HUES64 (cell line): ENCODE measurements around the gene TGOLN2. TPM values are rescaled to one million over a fixed set of nuclear protein-coding genes. Genes with fewer than 3 reads are reported as not detected.
"Not testable (repeated sequence)": the region's sequence is repeated elsewhere in the genome, so short reads cannot be mapped to it uniquely, and the experiment has no call there.

Experiments
- H3K27ac ChIP-seq: 2 replicates; pipeline ENCODE4 v1.7.0; 2013; ENCODE audit warnings: low read depth, low read length, inconsistent platforms
- H3K27me3 ChIP-seq: 2 replicates; pipeline ENCODE4 v1.6.1; 2013; ENCODE audit warnings: mild to moderate bottlenecking, low read length; ENCODE audit not compliant: insufficient read depth
- H3K36me3 ChIP-seq: 2 replicates; pipeline ENCODE4 v1.6.1; 2013; ENCODE audit warnings: mild to moderate bottlenecking, low read length; ENCODE audit not compliant: insufficient read depth
- H3K4me1 ChIP-seq: 2 replicates; pipeline ENCODE4 v1.6.1; 2013; ENCODE audit warnings: mild to moderate bottlenecking, low read length, moderate library complexity; ENCODE audit not compliant: insufficient read depth
- H3K4me3 ChIP-seq: 2 replicates; pipeline ENCODE4 v1.5.1; 2013; ENCODE audit warnings: mild to moderate bottlenecking, low read length, moderate library complexity
- H3K9ac ChIP-seq: 2 replicates; pipeline ENCODE4 v1.6.1; 2013; ENCODE audit warnings: mild to moderate bottlenecking, low read depth, low read length
- H3K9me3 ChIP-seq: 2 replicates; pipeline ENCODE4 v1.6.1; 2013; ENCODE audit warnings: low read depth, low read length; ENCODE audit not compliant: insufficient read depth
- WGBS: fragments of 150-250, 120-280 bp; methylation state at CpG from one replicate; pipeline ENCODE4 v1.1.7; 2013; ENCODE audit warnings: missing lambda C conversion rate; 5-methylcytosine and 5-hydroxymethylcytosine counted together
- polyA plus RNA-seq, 2 experiments: library from polyadenylated mRNA; stranded (reverse); fragments of 50-300 nt; gene quantifications; one replicate each; pipeline ENCODE4 v1.2.3, GENCODE V29; 2013

Gene TGOLN2
- polyA plus RNA-seq (2013, experiment 1 of 2): 31.2 TPM
- 30.5 TPM for polyA plus RNA-seq (2013, experiment 2 of 2)

DNA sequence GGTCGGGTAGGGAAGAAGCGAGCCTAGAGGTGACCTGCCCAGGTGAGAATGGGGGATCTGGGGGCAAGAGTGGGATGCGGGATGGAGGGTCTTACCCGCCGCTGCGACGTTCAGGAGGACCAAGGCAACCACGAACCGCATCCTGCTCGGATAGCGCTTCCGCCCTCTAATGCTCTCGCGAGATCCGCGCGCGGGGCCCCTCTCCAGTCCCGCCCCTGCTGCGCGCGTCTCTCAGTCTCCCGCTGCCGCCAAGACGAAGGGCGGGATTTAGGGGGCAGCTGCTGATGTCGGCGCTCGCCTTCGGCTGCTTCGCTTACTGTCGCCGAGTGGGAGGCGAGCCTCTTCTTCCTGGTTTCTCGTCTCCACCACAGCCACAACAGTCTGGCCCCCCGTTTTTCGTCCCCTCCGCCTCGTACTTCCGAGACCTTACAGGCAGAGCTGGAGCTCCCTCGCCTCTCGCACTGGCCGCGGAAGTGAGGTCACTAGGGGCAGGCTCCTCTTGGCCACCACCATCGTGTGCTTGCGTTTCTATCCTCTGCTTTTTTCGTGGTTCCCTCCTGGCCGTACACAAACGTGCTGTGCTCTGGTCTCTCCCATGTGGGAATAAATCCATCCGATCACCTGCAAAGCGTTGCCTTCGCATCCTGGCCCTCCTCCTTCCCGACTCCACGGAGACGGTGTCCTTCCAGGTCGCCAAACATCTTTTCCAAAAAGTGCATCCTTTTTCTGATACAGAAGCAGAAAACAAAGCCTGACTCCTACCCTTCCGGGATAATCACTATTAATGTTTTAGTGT lies at the start of gene TGOLN2:
Gene TGOLN2 (minus strand): TSS at position 168 of the 796 bp plus-strand sequence. CDS start 27 bp downstream, at position 141.
- Histone ChIP-seq H3K9me3 (no peaks in the 10 kb centered on the region), H3K27me3 (no peaks in the 10 kb centered on the region), H3K4me3 (peak within 1 kb of the TSS; percentile 93), H3K27ac (peak within 1 kb of the TSS; percentile 96), H3K4me1 (peaks cover 22% of the 10 kb centered on the region), H3K36me3 (peaks cover 36% of the 10 kb centered on the region), H3K9ac (peak within 1 kb of the TSS; percentile 99)
- under 1% methylated on average over 57 of the region's 57 CpGs for WGBS

DNA sequence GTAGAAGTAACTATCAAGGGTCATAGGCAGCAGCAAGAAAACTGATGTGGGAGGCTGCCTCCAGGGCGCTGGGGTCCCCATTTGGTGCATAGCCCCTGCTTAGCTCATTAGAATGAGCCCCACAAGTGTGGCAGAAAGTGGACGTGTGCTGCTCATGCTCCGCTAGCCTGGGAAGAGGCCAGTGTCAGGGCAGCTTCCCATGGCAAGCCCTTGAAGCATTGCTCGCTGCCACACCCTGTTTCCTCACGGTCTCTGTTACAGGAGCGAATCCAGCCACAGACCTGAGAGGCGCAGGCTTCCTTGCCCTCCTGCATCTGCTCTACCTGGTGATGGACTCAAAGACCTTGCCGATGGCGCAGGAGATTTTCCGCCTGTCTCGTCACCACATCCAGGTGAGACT lies 49.3 kb upstream of the TGOLN2 start:
- WGBS: 94% methylated on average over 11 of the region's 11 CpGs
- no peak overlapping the region for H3K4me3 ChIP-seq
- no peak overlapping the region for H3K27ac ChIP-seq
- H3K4me1 ChIP-seq: no peaks in the 10 kb centered on the region
- peaks cover 17% of the 10 kb centered on the region for H3K9me3 ChIP-seq
- peaks cover 16% of the 10 kb centered on the region for H3K36me3 ChIP-seq
- H3K27me3 ChIP-seq: no peaks in the 10 kb centered on the region
- no peak overlapping the region for H3K9ac ChIP-seq

DNA sequence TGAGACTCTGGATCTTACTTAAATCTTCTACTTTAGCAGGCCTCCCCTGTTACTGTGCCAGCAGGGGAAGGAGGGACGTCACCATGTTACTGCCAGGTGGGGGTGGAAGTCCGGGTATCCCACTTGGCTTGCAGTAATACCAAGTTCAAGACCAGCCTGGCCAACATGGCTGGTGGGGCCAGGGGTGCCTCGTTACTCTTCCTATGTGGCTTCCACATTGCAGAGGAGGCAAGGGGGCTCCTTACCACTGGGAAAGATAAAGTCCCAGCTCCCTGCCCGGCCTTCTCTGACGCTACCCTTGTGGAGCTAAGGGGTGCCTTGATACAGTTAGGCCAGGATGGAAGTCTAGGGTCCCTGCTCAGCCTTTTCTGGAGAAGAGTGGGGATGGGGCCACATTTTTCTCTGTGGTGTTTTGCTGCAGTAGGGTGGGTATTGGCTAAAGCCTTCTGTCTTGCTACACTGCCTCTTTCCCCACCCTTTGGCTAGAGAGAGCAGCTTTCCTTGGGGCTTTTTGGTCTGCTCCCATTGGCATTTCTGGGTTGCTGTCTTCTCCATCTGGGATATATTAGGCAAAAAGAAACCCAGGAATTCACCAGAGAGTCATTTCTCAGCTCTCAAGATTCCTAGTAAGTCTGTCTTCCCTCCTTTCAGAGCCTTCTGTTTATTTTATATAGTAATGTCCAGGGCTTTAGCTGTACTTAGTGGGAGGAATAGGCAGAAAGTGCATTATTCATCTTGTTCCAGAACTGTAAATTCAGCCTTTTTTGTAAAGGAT lies 48.7 kb upstream of the TGOLN2 start:
- Histone ChIP-seq H3K4me3 (no peak overlapping the region), H3K4me1 (no peaks in the 10 kb centered on the region), H3K27me3 (no peaks in the 10 kb centered on the region), H3K36me3 (peaks cover 16% of the 10 kb centered on the region), H3K9me3 (peaks cover 17% of the 10 kb centered on the region), H3K9ac (no peak overlapping the region), H3K27ac (no peak overlapping the region)
- 90% methylated on average over 5 of the region's 5 CpGs for WGBS

DNA sequence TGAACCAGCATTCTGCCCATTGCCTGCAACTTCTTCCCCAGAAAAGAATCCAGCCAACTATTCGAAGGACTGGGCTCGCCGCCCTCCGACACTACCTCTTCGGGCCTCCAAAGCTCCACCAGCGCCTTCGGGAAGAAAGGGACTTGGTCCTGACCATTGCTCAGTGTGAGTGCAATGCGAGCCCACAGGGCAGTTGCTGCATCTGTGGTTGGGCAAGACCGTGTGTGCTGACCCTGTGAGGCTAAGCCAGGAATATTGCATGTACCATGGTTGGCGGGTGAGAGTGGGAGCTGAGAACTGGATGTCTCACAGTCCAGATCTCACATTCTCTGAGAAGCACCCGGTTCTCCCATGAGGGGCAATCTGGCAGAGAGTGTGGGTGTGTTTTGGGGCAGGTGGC lies 43.3 kb upstream of the TGOLN2 start:
- Histone ChIP-seq H3K4me1 (no peaks in the 10 kb centered on the region), H3K4me3 (no peak overlapping the region), H3K27me3 (no peaks in the 10 kb centered on the region), H3K9ac (no peak overlapping the region), H3K27ac (no peak overlapping the region), H3K9me3 (no peaks in the 10 kb centered on the region), H3K36me3 (peaks cover 2% of the 10 kb centered on the region; the same call in 1 of the 2 replicates)
- WGBS: 94% methylated on average over 11 of the region's 11 CpGs

DNA sequence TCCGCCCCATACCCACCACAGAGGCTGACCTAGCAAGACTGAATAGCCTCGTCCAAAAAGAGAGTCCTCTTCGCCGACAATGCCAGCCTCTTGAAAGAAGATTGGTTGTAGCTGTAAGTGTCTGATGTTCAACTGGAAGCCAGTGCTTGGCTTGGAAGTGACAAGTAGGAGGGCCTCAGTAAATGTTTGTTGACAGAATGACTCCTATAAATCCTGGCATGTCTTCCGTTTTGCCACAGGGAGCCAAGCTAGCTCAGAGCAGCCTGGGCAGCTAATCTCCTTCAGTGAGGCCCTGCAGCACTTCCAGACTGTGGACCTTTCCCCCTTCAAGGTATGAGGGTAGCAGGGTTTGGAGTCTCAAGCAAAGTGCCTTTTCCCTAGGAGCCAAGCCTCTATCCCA lies 41.7 kb upstream of the TGOLN2 start:
- 92% methylated on average over 5 of the region's 5 CpGs for WGBS
- Histone ChIP-seq H3K36me3 (peaks cover 2% of the 10 kb centered on the region; the same call in 1 of the 2 replicates), H3K27ac (no peak overlapping the region), H3K9ac (no peak overlapping the region), H3K4me1 (no peaks in the 10 kb centered on the region), H3K9me3 (no peaks in the 10 kb centered on the region), H3K4me3 (no peak overlapping the region), H3K27me3 (no peaks in the 10 kb centered on the region)

DNA sequence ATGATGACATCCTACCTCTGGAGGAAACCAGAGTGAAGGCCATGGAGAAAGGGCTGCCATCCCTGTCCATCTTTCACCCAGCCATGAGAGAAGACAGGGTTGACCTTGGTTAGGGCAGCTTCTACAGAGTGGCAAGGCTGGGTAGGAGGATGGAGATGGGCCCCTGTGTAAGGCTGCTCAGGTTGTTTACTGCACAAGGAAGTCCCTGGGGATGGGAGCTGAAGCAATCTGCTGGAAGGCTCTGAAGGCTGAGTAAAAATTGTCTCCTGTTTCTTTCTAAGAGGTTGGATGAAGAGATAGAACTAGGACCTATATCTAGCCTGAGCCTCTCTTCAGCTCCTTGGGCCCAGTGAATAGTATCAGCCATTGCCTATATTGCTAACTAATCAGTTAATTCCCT lies 41.1 kb upstream of the TGOLN2 start:
- Histone ChIP-seq H3K27ac (no peak overlapping the region), H3K4me1 (no peaks in the 10 kb centered on the region), H3K27me3 (no peaks in the 10 kb centered on the region), H3K9me3 (no peaks in the 10 kb centered on the region), H3K4me3 (no peak overlapping the region), H3K9ac (no peak overlapping the region), H3K36me3 (peaks cover 2% of the 10 kb centered on the region; the same call in 1 of the 2 replicates)

DNA sequence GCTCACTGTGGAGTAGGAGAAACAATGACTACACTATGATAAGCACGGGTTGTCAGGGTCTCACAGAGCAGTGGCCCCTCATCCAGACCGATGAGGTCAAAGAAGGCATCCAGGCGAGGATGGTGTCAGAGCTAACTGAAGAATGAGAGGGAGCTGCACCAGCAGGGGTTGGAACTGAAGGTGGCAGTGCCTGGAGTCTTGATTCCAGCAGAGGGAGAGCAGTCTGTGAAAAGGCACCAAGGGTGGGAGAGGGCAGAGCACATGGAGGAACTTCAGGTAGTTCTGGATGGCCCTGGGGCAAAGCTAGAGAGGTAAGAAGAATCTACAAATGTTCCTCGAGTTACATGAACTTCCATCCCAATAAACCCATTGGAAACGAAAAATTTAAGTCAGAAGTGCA lies 39.4 kb upstream of the TGOLN2 start:
- peaks cover 5% of the 10 kb centered on the region; the same call in 1 of the 2 replicates for H3K36me3 ChIP-seq
- no peaks in the 10 kb centered on the region for H3K27me3 ChIP-seq
- no peak overlapping the region for H3K9ac ChIP-seq
- H3K4me1 ChIP-seq: no peaks in the 10 kb centered on the region
- WGBS: 87% methylated on average over 5 of the region's 5 CpGs
- no peak overlapping the region for H3K27ac ChIP-seq
- no peaks in the 10 kb centered on the region for H3K9me3 ChIP-seq
- no peak overlapping the region for H3K4me3 ChIP-seq

DNA sequence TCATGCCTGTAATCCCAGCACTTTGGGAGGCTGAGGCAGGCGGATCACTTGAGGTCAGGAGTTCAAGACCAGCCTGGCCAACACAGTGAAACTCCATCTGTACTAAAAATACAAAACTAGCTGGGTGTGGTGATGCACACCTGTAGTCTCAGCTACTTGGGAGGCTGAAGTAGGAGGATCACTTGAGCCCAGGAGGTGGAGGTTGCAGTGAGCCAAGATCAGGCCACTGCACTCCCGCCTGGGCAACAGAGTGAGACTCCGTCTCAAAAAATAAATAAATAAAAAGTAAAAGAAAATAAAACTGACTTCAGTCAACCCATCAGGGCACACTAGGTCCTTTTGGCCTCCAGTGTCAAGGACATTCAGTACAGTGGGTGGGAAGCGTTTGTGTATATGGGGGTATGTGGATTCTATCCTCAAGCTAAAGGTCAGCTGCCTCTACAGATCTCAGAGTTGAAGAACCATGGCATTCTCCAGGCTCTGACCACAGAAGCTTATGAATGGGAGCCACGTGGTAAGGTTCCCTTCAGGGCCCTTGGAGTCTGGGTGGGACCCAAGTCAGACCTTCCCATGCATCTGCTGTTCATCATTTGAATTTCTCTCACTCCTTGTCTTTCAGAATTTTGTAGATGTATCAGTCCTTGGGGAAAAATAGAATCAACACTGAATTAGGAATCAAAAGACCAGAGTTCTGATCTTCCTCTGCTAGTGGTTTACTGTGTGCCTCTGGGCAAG lies 35.0 kb upstream of the TGOLN2 start:
- H3K9me3 ChIP-seq, H3K9ac ChIP-seq, H3K27me3 ChIP-seq, H3K4me3 ChIP-seq, H3K27ac ChIP-seq, H3K4me1 ChIP-seq: not testable (repeated sequence)
- WGBS: 91% methylated on average over 4 of the region's 5 CpGs
- H3K36me3 ChIP-seq: peaks cover 11% of the 10 kb centered on the region

DNA sequence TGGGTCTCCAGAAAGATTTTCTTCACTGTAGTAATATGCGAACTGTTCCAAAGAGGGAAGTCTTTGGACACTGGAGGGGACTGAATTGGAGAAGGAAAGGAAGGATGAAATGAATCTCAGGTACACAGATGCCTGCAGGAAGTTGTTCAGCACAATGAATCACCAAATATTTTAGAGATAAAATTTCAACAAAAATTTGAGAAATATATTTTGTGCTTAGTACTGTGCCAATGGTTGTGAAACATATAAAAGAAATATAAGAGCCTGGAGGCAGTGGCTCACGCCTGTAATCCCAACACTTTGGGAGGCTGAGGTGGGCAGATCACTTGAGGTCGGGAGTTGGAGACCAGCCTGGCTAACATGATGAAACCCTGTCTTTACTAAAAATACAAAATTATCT lies 29.9 kb upstream of the TGOLN2 start:
- no peak overlapping the region for H3K9ac ChIP-seq
- H3K4me3 ChIP-seq: no peak overlapping the region
- no peaks in the 10 kb centered on the region for H3K9me3 ChIP-seq
- H3K4me1 ChIP-seq: peaks cover 8% of the 10 kb centered on the region; the same call in 1 of the 2 replicates
- 85% methylated on average over 3 of the region's 3 CpGs for WGBS
- H3K27ac ChIP-seq: no peak overlapping the region
- peaks cover 22% of the 10 kb centered on the region for H3K36me3 ChIP-seq
- H3K27me3 ChIP-seq: no peaks in the 10 kb centered on the region

DNA sequence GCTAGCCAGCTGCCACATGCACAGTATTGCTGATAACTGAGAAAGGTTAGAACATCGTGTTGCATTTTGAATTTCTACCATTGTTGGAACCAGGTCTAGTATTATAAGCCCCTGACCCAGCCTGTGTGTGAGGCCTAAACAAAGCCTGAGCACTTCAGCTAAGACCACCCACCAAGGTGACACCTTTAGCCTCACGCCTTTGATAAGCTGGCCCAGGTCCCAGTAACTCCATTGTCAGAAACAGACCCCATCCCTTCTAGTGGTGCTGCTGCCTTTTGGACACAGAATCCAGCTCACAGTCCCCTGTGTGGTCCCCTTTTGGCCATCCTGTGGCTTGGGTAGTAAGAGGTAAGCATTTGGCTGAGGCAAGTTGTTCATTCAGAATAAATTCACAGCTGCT lies 28.4 kb upstream of the TGOLN2 start:
- peaks cover 19% of the 10 kb centered on the region for H3K36me3 ChIP-seq
- WGBS: 88% methylated on average over 2 of the region's 2 CpGs
- no peak overlapping the region for H3K9ac ChIP-seq
- no peaks in the 10 kb centered on the region for H3K27me3 ChIP-seq
- H3K4me1 ChIP-seq: peaks cover 8% of the 10 kb centered on the region; the same call in 1 of the 2 replicates
- no peak overlapping the region; the same call in 1 of the 2 replicates for H3K4me3 ChIP-seq
- no peak overlapping the region for H3K27ac ChIP-seq
- H3K9me3 ChIP-seq: no peaks in the 10 kb centered on the region

DNA sequence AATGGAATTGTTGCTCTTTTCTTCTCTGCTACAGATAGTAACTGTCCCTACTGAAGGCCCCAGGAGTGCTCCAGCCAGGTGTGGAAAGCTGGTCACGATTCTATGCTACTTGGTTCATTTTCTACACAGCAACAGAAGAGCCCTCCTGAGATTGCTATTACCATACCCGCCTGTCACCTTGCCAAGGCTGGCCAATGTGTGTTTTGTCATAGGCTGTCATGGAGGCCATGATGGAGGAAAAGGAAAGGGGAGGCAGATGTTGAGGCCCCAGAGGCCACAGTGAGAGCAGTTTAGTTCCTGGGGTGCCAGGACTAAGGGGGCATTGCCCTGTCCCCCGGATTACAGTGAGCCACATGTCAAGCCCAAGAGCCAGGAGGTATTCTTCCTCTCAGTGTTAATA lies 27.7 kb upstream of the TGOLN2 start:
- peaks cover 8% of the 10 kb centered on the region; the same call in 1 of the 2 replicates for H3K4me1 ChIP-seq
- peaks cover 23% of the 10 kb centered on the region for H3K36me3 ChIP-seq
- WGBS: 89% methylated on average over 3 of the region's 3 CpGs
- no peaks in the 10 kb centered on the region for H3K27me3 ChIP-seq
- H3K4me3 ChIP-seq: peak overlapping the region; percentile 92
- no peak overlapping the region for H3K27ac ChIP-seq
- no peak overlapping the region for H3K9ac ChIP-seq
- H3K9me3 ChIP-seq: no peaks in the 10 kb centered on the region
